ENCODE measurements around the gene CDK14.

CDK14 gene

DNA sequence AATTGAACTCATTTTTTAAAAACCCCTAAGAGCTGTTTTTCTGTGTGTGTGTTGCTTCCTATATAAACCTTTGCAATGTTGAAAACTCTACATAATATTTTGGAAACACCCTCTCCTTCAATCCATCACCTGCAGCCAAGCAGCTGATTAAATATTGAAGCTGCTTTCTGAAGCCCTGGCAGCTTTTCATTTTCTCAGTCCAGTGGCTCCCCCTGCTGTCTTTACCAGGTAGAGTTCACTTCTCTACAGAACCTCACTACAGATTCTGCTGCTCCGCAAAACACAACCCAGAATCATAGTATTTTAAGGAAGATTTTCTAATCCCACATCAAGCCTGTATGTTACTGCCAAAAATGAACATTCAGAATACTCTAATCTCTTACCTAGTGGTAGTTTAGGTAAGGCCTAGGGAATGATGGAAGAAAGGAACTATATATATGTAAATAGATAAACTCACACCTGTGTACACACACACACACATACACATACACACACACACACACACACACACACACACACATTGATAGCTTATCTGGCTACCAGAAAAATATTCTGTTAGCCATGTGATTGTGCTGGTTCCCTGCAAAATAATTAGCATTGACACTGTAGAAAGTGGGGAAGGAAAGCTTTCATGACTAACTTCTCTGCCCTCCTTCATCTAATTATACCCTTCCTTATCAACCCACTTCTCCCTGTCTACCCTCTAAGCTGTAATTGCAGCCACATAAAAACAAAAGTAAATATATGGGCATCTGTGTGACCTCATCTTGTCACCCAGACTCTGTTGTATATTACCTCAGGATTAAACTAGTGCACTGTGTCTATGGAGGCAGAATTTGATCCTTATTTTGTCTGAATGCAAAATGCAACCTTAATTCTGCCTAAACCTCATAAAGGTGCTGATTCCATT is 438.6 kb downstream of the CDK14 start:
- TF ChIP-seq POLR2AphosphoS5 (IDR thresholded peaks at IDR 0.05; ENCODE audit: borderline replicate concordance, low read depth, low read length) = no peak
- TF ChIP-seq EZH2 (IDR thresholded peaks at IDR 0.05) = no peak
- TF ChIP-seq FOXP2 (optimal IDR thresholded peaks at IDR 0.05; ENCODE audit: control extremely low read depth, extremely low read length, insufficient read depth) = no peak
- DNase-seq (ENCODE audit: low read depth, low spot score) = peak; percentile 71
- Histone ChIP-seq H3K27ac (peak overlapping the region; percentile 91), H3K4me3 (no peak overlapping the region; the same call in 1 of the 2 replicates), H3K9ac (ENCODE audit: insufficient read length) (peak overlapping the region; percentile 23), H3K36me3 (ENCODE audit: insufficient read depth, low read length) (no peaks in the 10 kb centered on the region), H3K9me3 (ENCODE audit: low read depth, low read length) (no peaks in the 10 kb centered on the region)

DNA sequence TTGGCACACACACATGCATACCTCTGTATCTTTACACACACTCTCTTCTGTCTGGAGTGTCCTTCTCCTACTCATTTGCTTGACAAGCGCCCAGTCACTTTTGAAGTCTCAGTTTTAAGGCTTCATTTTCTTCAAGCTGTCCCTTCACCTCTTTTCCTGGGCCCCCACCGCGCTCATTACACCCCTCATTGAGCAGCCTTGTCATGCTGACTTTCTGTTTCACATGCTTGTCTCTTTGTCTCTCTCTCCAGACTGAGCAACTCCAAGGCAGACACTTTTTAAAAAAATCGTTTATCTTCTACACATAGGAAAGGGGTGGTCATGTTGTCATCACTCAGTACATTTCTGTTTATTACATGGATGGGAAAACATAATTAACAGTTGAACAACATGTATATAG is 442.9 kb downstream of the CDK14 start:
- TF ChIP-seq POLR2AphosphoS5 (IDR thresholded peaks at IDR 0.05; ENCODE audit: borderline replicate concordance, low read depth, low read length) (no peak), EZH2 (IDR thresholded peaks at IDR 0.05) (no peak), FOXP2 (optimal IDR thresholded peaks at IDR 0.05; ENCODE audit: control extremely low read depth, extremely low read length, insufficient read depth) (no peak)
- Histone ChIP-seq H3K9me3 (ENCODE audit: low read depth, low read length) (no peaks in the 10 kb centered on the region), H3K9ac (ENCODE audit: insufficient read length) (no peak overlapping the region), H3K4me3 (no peak overlapping the region), H3K36me3 (ENCODE audit: insufficient read depth, low read length) (no peaks in the 10 kb centered on the region), H3K27ac (no peak overlapping the region)
- DNase-seq (ENCODE audit: low read depth, low spot score) = no peak

DNA sequence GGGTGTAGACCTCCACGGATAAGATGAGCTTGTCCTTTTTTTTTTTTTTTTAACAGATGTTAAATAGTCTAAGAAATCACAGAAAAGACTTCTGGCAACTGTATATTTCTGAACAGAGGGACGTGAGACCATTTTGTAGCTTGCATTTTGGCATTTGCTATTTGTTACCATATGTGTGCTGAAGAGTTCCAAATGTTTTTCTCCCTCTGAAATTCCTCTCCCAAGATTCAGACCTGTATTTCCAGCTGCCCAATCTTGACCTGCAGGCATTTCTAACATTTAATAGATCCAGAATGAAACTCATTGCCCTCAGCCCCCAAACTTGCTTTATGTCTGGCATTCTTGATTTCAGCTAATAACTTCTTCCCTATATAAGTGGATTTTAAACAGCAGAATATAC is 445.0 kb downstream of the CDK14 start:
- H3K9me3 ChIP-seq (ENCODE audit: low read depth, low read length) = no peaks in the 10 kb centered on the region
- H3K27ac ChIP-seq = 0 out of 2 replicates have a peak overlapping the region, but pooled peaks have one; percentile 12
- TF ChIP-seq EZH2 (IDR thresholded peaks at IDR 0.05) (no peak), POLR2AphosphoS5 (IDR thresholded peaks at IDR 0.05; ENCODE audit: borderline replicate concordance, low read depth, low read length) (no peak), FOXP2 (optimal IDR thresholded peaks at IDR 0.05; ENCODE audit: control extremely low read depth, extremely low read length, insufficient read depth) (no peak)
- DNase-seq (ENCODE audit: low read depth, low spot score) = no peak
- H3K36me3 ChIP-seq (ENCODE audit: insufficient read depth, low read length) = no peaks in the 10 kb centered on the region; the same call in 1 of the 2 replicates
- H3K9ac ChIP-seq (ENCODE audit: insufficient read length) = no peak overlapping the region
- no peak overlapping the region for H3K4me3 ChIP-seq

DNA sequence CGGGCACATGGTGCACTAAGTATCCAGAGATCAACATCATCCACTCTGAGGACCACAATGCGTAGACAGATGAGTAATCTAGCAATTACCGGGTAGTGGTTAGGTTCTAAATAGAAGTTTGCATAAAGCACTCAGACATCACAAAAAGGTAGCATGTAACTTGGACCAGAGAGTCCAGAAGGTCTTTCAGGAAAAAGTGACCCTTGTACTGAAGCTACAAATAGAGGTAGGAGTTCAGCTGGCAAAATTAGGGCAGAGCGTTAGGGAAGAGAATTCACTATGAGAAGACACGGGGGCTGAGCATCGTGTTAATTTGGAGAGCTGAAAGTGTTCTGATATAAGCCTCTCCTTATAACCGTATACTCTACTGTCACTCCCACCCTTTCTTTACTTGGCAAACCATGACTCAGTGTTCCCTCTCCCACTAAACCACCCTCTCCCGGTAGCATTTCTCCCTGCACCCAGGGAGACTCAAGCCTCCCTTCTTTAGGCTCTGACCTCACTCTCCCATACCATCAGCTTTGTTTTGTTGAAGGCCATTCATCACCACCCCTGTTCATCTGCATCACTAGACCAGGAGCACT is 445.9 kb downstream of the CDK14 start:
- no peak for TF ChIP-seq EZH2 (IDR thresholded peaks at IDR 0.05)
- no peak for TF ChIP-seq FOXP2 (optimal IDR thresholded peaks at IDR 0.05; ENCODE audit: control extremely low read depth, extremely low read length, insufficient read depth)
- no peak for TF ChIP-seq POLR2AphosphoS5 (IDR thresholded peaks at IDR 0.05; ENCODE audit: borderline replicate concordance, low read depth, low read length)
- no peak overlapping the region for H3K4me3 ChIP-seq
- DNase-seq (ENCODE audit: low read depth, low spot score) = no peak
- H3K9ac ChIP-seq (ENCODE audit: insufficient read length) = no peak overlapping the region
- H3K9me3 ChIP-seq (ENCODE audit: low read depth, low read length) = no peaks in the 10 kb centered on the region
- no peaks in the 10 kb centered on the region; the same call in 1 of the 2 replicates for H3K36me3 ChIP-seq (ENCODE audit: insufficient read depth, low read length)
- no peak overlapping the region for H3K27ac ChIP-seq

DNA sequence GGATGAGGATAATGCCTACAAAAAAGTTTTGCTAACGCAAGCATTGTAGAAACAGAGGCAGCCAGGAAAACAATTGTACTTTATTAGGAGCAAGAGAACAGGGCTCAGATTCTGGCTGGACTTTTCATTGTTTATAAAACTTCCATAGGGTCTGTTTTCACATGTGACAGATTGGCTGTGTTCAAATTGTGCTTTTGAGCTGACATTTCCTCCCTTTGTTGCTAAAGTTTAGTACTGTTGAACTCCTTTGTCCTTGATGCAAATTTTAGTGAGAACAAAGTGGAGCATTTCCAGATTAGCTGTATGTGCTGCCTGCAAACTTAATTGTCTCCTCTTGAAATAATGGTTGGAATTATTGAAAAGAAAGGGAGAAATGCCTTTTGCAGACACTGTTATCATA is 447.1 kb downstream of the CDK14 start:
- Histone ChIP-seq H3K27ac (0 out of 2 replicates have a peak overlapping the region, but pooled peaks have one; percentile 33), H3K36me3 (ENCODE audit: insufficient read depth, low read length) (no peaks in the 10 kb centered on the region; the same call in 1 of the 2 replicates), H3K9me3 (ENCODE audit: low read depth, low read length) (no peaks in the 10 kb centered on the region), H3K9ac (ENCODE audit: insufficient read length) (no peak overlapping the region), H3K4me3 (no peak overlapping the region)
- DNase-seq (ENCODE audit: low read depth, low spot score) = no peak
- no peak for TF ChIP-seq EZH2 (IDR thresholded peaks at IDR 0.05)
- no peak for TF ChIP-seq POLR2AphosphoS5 (IDR thresholded peaks at IDR 0.05; ENCODE audit: borderline replicate concordance, low read depth, low read length)
- TF ChIP-seq FOXP2 (optimal IDR thresholded peaks at IDR 0.05; ENCODE audit: control extremely low read depth, extremely low read length, insufficient read depth) = no peak

DNA sequence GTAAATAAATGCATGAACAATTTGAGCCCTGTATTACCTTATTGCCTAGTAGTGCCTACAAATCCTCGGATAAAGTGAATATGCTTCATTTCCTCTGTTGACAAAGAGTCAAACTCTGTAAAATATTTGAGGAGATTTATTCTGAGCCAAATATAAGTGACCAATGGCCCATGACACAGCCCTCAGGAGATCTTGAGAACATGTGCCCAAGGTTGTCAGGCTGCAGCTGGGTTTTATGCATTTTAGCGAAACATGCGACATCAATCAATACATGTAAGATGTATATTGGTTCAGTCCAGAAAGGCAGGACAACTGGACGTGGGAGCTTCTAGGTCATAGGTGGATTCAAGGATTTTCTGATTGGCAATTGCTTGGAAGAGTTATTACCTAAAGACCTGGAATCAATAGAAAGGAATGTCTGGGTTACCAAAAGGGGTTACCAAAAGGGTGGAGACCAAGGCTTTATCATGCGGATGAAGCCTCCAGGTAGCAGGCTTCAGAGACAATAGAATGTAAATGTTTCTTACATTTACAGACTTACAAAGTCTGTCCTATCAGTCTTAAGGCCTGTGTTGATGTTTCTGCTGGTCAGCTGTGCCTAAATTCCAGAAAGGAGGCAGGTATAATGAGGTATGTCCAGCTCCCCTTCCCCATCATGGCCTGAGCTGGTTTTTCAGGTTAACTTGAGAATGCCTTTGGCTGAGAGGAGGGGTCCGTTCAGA is 448.0 kb downstream of the CDK14 start:
- TF ChIP-seq FOXP2 (optimal IDR thresholded peaks at IDR 0.05; ENCODE audit: control extremely low read depth, extremely low read length, insufficient read depth) (no peak), POLR2AphosphoS5 (IDR thresholded peaks at IDR 0.05; ENCODE audit: borderline replicate concordance, low read depth, low read length) (no peak), EZH2 (IDR thresholded peaks at IDR 0.05) (no peak)
- peaks cover 3% of the 10 kb centered on the region; the same call in 1 of the 2 replicates for H3K36me3 ChIP-seq (ENCODE audit: insufficient read depth, low read length)
- no peak overlapping the region for H3K4me3 ChIP-seq
- no peaks in the 10 kb centered on the region for H3K9me3 ChIP-seq (ENCODE audit: low read depth, low read length)
- H3K27ac ChIP-seq = no peak overlapping the region
- no peak for DNase-seq (ENCODE audit: low read depth, low spot score)
- no peak overlapping the region for H3K9ac ChIP-seq (ENCODE audit: insufficient read length)

DNA sequence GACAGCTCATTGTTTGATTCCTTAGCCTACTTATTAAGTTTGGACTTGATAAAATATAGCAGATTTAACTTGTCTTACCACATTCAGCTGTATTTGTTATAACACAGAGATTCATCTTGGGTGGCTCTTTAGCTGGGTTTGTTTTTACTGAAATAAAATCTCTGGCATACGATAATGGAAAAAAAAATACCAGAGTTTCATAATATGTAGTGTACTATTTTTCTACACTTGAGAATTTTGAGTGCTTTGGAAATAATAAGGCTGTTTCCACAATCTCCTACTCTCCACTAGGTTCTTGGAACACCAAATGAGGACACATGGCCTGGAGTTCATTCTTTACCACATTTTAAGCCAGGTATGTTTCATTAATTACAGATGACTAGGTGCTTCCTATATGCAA is 449.5 kb downstream of the CDK14 start:
- H3K36me3 ChIP-seq (ENCODE audit: insufficient read depth, low read length) = peaks cover 3% of the 10 kb centered on the region; the same call in 1 of the 2 replicates
- TF ChIP-seq POLR2AphosphoS5 (IDR thresholded peaks at IDR 0.05; ENCODE audit: borderline replicate concordance, low read depth, low read length) = no peak
- no peak for TF ChIP-seq FOXP2 (optimal IDR thresholded peaks at IDR 0.05; ENCODE audit: control extremely low read depth, extremely low read length, insufficient read depth)
- no peak for TF ChIP-seq EZH2 (IDR thresholded peaks at IDR 0.05)
- peak overlapping the region; percentile 90 for H3K27ac ChIP-seq
- peak overlapping the region; percentile 18 for H3K9ac ChIP-seq (ENCODE audit: insufficient read length)
- DNase-seq (ENCODE audit: low read depth, low spot score) = no peak
- H3K9me3 ChIP-seq (ENCODE audit: low read depth, low read length) = no peaks in the 10 kb centered on the region
- H3K4me3 ChIP-seq = no peak overlapping the region

Data from SK-N-MC (cell line).